Nephron progenitor cell (in vitro differentiated cells): Measurements from ENCODE around the gene APLP1.
"Not testable (repeated sequence)": the region's sequence is repeated elsewhere in the genome, so short reads cannot be mapped to it uniquely, and the experiment has no call there.

Source experiments
- DNase-seq: peaks from one replicate; pipeline ENCODE4 v3.0.0; 2021
- H3K27ac Mint-ChIP-seq: 2 replicates; pipeline ENCODE4 v1.8.0; 2021; ENCODE audit warnings: mild to moderate bottlenecking, moderate library complexity, mixed read lengths
- H3K27me3 Mint-ChIP-seq: 2 replicates; pipeline ENCODE4 v1.8.0; 2021; ENCODE audit warnings: mild to moderate bottlenecking, low read depth, mixed read lengths; ENCODE audit not compliant: poor library complexity
- H3K36me3 Mint-ChIP-seq: 2 replicates; pipeline ENCODE4 v1.8.0; 2021; ENCODE audit warnings: low read depth, mixed read lengths
- H3K4me1 Mint-ChIP-seq: 2 replicates; pipeline ENCODE4 v1.8.0; 2021; ENCODE audit warnings: mixed read lengths
- H3K4me3 Mint-ChIP-seq: 2 replicates; pipeline ENCODE4 v1.8.0; 2021; ENCODE audit warnings: mild to moderate bottlenecking, moderate library complexity, mixed read lengths
- H3K9me3 Mint-ChIP-seq: 2 replicates; pipeline ENCODE4 v1.8.0; 2021; ENCODE audit warnings: mild to moderate bottlenecking, moderate library complexity, mixed read lengths
- CTCF ChIP-seq: fragments of 200-600 bp; sonication (generic); IDR thresholded peaks from 2 replicates; pipeline ENCODE4 v1.5.0; 2021; ENCODE audit warnings: antibody characterized with exemption

APLP1 gene

GRCh38 chr19:35909684-35910035 lies 41.3 kb downstream of the APLP1 start:
- no peak for TF ChIP-seq CTCF
- H3K9me3 Mint-ChIP-seq = no peaks in the 10 kb centered on the region

GRCh38 chr19:35910355-35910754 lies 42.0 kb downstream of the APLP1 start:
- H3K9me3 Mint-ChIP-seq, H3K27ac Mint-ChIP-seq, H3K36me3 Mint-ChIP-seq, H3K4me3 Mint-ChIP-seq, DNase-seq: not testable (repeated sequence)
- Mint-ChIP-seq H3K27me3 (peaks cover 18% of the 10 kb centered on the region), H3K4me1 (peaks cover 28% of the 10 kb centered on the region)

More at GRCh38 chr19:35909684-35910035, 41.3 kb downstream of the APLP1 start:
- Mint-ChIP-seq H3K36me3 (no peaks in the 10 kb centered on the region), H3K27me3 (peaks cover 14% of the 10 kb centered on the region), H3K27ac (no peak overlapping the region), H3K4me1 (peaks cover 35% of the 10 kb centered on the region), H3K4me3 (no peak overlapping the region)
- DNase-seq = no peak

- Mint-ChIP-seq H3K4me3 (no peak overlapping the region), H3K27me3 (peaks cover 26% of the 10 kb centered on the region), H3K9me3 (no peaks in the 10 kb centered on the region), H3K27ac (no peak overlapping the region), H3K36me3 (no peaks in the 10 kb centered on the region), H3K4me1 (peaks cover 28% of the 10 kb centered on the region)
- no peak for TF ChIP-seq CTCF
- DNase-seq = no peak
These were observed 42.8 kb downstream of the APLP1 start for GRCh38 chr19:35911173-35911572.

GRCh38 chr19:35911790-35912189 lies 43.4 kb downstream of the APLP1 start:
- peaks cover 30% of the 10 kb centered on the region for H3K27me3 Mint-ChIP-seq
- H3K4me1 Mint-ChIP-seq = peaks cover 27% of the 10 kb centered on the region
- H3K4me3 Mint-ChIP-seq = no peak overlapping the region

GRCh38 chr19:35913589-35913988 lies 45.2 kb downstream of the APLP1 start:
- H3K4me1 Mint-ChIP-seq = peaks cover 11% of the 10 kb centered on the region
- peaks cover 36% of the 10 kb centered on the region for H3K27me3 Mint-ChIP-seq
- no peak for TF ChIP-seq CTCF
- no peaks in the 10 kb centered on the region for H3K36me3 Mint-ChIP-seq
- H3K27ac Mint-ChIP-seq = no peak overlapping the region
- no peak overlapping the region for H3K4me3 Mint-ChIP-seq
- no peaks in the 10 kb centered on the region for H3K9me3 Mint-ChIP-seq
- DNase-seq = no peak

More at GRCh38 chr19:35911790-35912189, 43.4 kb downstream of the APLP1 start:
- no peak for DNase-seq
- H3K36me3 Mint-ChIP-seq = no peaks in the 10 kb centered on the region
- no peaks in the 10 kb centered on the region for H3K9me3 Mint-ChIP-seq
- no peak for TF ChIP-seq CTCF
- H3K27ac Mint-ChIP-seq = no peak overlapping the region

GRCh38 chr19:35915443-35915842 lies 47.1 kb downstream of the APLP1 start:
- Mint-ChIP-seq H3K9me3 (no peaks in the 10 kb centered on the region), H3K27ac (no peak overlapping the region), H3K4me1 (no peaks in the 10 kb centered on the region), H3K27me3 (peaks cover 38% of the 10 kb centered on the region), H3K4me3 (no peak overlapping the region), H3K36me3 (no peaks in the 10 kb centered on the region)
- no peak for TF ChIP-seq CTCF
- no peak for DNase-seq
